ENCODE data around the gene CACHD1. TPM values are rescaled to one million over a fixed set of nuclear protein-coding genes. Genes with fewer than 3 reads are reported as not detected.

The CACHD1 gene
- total and polyA plus RNA-seq, 4 donors = 4.7 to 49.6 (median 12.5) TPM

DNA sequence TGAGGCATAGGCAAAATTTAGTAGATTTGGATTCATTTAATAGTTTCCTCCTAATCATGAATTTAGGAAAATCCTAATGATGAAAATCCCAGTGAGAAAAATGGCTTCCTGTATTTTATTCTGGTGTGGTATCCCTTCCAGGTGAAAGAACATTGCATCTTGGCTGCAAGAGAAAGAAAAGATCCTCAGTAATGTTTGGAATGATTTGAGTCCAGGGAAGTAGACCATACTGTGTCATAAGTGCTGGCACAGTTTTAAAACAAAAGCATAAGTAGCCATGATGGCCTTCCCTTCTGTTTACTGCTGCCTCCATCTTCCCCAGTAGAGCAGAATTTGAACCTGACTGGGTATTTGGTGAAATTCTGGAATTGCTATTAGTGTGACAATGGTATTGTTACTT, 52.8 kb downstream of the CACHD1 start:
- peaks cover 2 to 30% (median 16%) of the 10 kb centered on the region in 5 donors for H3K4me1 ChIP-seq (ENCODE audit: control insufficient read depth in 5 of 5, insufficient read depth in 5 of 5, low read length in 5 of 5)

DNA sequence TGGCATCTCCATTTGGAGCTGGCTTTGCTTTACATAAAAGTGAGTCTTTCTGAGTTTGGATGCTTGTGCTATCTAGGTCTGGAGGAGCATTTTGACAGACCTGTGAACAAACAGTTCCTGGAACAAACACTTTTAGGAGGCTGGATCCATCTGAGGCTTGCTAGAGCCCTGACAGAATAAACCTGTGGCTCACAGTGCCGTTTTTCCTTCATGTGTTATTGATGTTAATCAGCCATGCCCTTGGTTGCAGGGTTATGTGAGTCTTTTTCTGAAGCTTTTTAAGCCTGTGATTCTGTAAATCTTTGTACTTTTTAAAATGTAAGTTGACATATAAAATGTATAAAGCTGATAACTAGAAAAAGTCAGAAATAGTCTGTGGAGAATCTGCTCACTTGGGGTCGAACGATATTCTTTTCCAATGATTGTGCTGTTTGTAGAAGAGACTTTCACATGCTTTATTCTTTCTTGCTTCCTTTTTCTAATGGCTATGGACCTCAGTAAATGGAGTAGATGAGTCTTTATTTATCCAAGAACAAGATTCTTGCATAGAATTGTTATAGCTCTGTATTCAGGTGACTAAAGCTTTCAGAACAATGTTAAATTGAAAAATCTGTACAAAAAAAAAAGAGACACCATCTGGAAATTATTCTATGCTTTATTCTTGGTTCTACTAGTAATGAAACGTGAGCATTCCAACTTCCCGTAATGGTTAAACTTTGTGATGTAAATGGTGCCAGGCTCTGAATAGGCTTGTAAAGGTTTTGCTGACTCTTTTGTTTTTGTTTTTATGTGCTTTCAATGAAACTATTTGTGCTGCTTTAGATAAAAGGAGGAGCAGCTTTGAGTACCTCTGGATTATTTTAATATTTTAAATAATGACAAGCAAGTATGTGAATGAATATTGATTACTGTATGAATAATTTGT, 53.7 kb downstream of the CACHD1 start:
- 86 to 87% methylated on average over 5 of the region's 5 CpGs for WGBS, 2 donors

More for the DNA sequence above, 52.8 kb downstream of the CACHD1 start:
- H3K4me3 ChIP-seq = no peak overlapping the region
- no peak for ATAC-seq (ENCODE audit: insufficient read depth, low FRiP score)
- no peaks in the 10 kb centered on the region for H3K27me3 ChIP-seq (ENCODE audit: control insufficient read depth in 3 of 3, insufficient read depth in 3 of 3, low read length in 2 of 3)
- DNase-seq = no peak
- no peak overlapping the region for H3K9ac ChIP-seq (ENCODE audit: insufficient read depth in 1 of 2, low read length in 2 of 2)
- H3K36me3 ChIP-seq (ENCODE audit: control insufficient read depth in 4 of 4, insufficient read depth in 4 of 4, low read length in 4 of 4) = no peaks in the 10 kb centered on the region
- TF ChIP-seq, protein P1, sequence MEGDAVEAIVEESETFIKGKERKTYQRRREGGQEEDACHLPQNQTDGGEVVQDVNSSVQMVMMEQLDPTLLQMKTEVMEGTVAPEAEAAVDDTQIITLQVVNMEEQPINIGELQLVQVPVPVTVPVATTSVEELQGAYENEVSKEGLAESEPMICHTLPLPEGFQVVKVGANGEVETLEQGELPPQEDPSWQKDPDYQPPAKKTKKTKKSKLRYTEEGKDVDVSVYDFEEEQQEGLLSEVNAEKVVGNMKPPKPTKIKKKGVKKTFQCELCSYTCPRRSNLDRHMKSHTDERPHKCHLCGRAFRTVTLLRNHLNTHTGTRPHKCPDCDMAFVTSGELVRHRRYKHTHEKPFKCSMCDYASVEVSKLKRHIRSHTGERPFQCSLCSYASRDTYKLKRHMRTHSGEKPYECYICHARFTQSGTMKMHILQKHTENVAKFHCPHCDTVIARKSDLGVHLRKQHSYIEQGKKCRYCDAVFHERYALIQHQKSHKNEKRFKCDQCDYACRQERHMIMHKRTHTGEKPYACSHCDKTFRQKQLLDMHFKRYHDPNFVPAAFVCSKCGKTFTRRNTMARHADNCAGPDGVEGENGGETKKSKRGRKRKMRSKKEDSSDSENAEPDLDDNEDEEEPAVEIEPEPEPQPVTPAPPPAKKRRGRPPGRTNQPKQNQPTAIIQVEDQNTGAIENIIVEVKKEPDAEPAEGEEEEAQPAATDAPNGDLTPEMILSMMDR (IDR thresholded peaks at IDR 0.05; ENCODE audit: control extremely low read depth, extremely low read depth) = no peak
- H3K9me3 ChIP-seq (ENCODE audit: control insufficient read depth in 4 of 4, insufficient read depth in 3 of 4, low read length in 3 of 4) = no peaks in the 10 kb centered on the region
- no peak overlapping the region for H3K27ac ChIP-seq (ENCODE audit: low read depth in 1 of 2, low read length in 1 of 2)

DNA sequence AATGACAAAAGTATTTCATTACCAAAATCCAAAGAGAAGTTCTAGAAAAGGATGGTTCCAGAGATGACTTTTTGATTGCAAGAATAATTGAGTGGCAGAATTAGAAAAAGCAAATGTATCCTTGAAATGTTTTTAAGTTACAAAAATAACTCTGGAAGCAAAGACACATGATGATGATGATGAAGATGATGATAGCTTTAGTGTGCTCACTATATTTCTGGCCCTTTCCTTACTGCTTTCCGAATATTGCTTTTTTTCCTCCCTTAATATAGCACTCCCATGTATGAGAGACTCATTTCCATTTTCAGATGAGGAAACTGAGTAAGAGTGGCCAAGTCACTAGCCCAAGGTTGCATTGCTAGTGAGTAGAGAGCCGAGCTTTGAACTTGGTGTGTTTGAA, 54.7 kb downstream of the CACHD1 start:
- no peak for ATAC-seq (ENCODE audit: insufficient read depth, low FRiP score)
- WGBS, 2 donors = 88 to 89% methylated on average over 2 of the region's 2 CpGs
- no peak overlapping the region for H3K4me3 ChIP-seq

More for the DNA sequence above, 53.7 kb downstream of the CACHD1 start:
- no peak for DNase-seq
- Histone ChIP-seq H3K4me3 (no peak overlapping the region), H3K27ac (ENCODE audit: low read depth in 1 of 2, low read length in 1 of 2) (no peak overlapping the region), H3K9ac (ENCODE audit: insufficient read depth in 1 of 2, low read length in 2 of 2) (no peak overlapping the region), H3K9me3 (ENCODE audit: control insufficient read depth in 4 of 4, insufficient read depth in 3 of 4, low read length in 3 of 4) (no peaks in the 10 kb centered on the region), H3K27me3 (ENCODE audit: control insufficient read depth in 3 of 3, insufficient read depth in 3 of 3, low read length in 2 of 3) (no peaks in the 10 kb centered on the region), H3K4me1 (ENCODE audit: control insufficient read depth in 5 of 5, insufficient read depth in 5 of 5, low read length in 5 of 5) (peaks cover 2 to 33% (median 16%) of the 10 kb centered on the region in 5 donors), H3K36me3 (ENCODE audit: control insufficient read depth in 4 of 4, insufficient read depth in 4 of 4, low read length in 4 of 4) (no peaks in the 10 kb centered on the region)
- ATAC-seq (ENCODE audit: insufficient read depth, low FRiP score) = no peak
- TF ChIP-seq, protein P1 (IDR thresholded peaks at IDR 0.05; ENCODE audit: control extremely low read depth, extremely low read depth) = no peak

More for the DNA sequence above, 54.7 kb downstream of the CACHD1 start:
- no peak overlapping the region for H3K9ac ChIP-seq (ENCODE audit: insufficient read depth in 1 of 2, low read length in 2 of 2)
- TF ChIP-seq, protein P1 (IDR thresholded peaks at IDR 0.05; ENCODE audit: control extremely low read depth, extremely low read depth) = no peak
- no peaks in the 10 kb centered on the region for H3K27me3 ChIP-seq (ENCODE audit: control insufficient read depth in 3 of 3, insufficient read depth in 3 of 3, low read length in 2 of 3)
- DNase-seq = no peak
- peaks cover 2 to 26% (median 14%) of the 10 kb centered on the region in 5 donors for H3K4me1 ChIP-seq (ENCODE audit: control insufficient read depth in 5 of 5, insufficient read depth in 5 of 5, low read length in 5 of 5)
- H3K9me3 ChIP-seq (ENCODE audit: control insufficient read depth in 4 of 4, insufficient read depth in 3 of 4, low read length in 3 of 4) = no peaks in the 10 kb centered on the region
- no peak overlapping the region for H3K27ac ChIP-seq (ENCODE audit: low read depth in 1 of 2, low read length in 1 of 2)
- H3K36me3 ChIP-seq (ENCODE audit: control insufficient read depth in 4 of 4, insufficient read depth in 4 of 4, low read length in 4 of 4) = no peaks in the 10 kb centered on the region

Measured in lung (tissue), 12 donors.